Measurements from ENCODE around the gene HSPA4L. TPM values are rescaled to one million over a fixed set of nuclear protein-coding genes. Genes with fewer than 3 reads are reported as not detected.

Gene HSPA4L
- total RNA-seq, result 1 to 10 TPM; 4.9 to 5.4 TPM

DNA sequence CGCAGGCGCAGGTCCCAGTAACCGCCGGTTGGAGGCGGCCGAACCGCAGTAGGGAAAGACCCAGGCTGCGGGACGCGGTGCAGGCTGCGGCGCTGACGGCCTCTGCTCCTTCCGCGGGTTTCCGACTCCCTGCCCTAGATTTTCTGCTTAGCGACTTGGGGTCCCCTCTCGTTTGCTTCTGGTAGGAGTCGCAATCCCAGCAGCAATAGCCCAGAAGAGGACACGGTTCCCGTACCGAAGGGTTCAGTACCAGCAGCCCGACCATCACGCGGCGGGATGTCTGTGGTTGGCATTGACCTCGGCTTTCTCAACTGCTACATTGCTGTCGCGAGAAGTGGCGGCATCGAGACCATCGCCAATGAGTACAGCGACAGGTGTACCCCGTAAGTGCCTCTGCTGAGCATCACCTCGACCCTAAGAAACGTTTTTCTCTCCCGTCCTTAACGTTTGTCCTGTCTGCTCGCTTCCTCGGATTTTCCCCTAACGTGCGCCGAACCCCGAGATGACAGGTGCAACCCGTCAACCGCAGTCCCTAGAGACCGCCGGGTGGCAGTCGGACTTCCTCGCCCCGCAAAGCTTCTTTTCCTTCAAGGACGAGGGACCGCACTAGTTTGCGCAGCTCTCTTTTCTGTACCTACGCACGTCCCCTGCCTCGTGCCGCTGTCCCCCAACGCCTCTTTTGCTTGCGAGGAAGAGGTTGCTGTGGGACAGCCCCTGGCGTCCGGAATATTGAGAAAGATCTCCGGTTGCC, at the start of gene HSPA4L:
Gene HSPA4L (plus strand): TSS at position 48 of the 751 bp plus-strand sequence. CDS start 229 bp downstream, at position 277.
- no peaks in the 10 kb centered on the region for H3K36me3 ChIP-seq
- H3K9me3 ChIP-seq, result no peaks in the 10 kb centered on the region
- H3K27ac ChIP-seq, result peak within 1 kb of the TSS; percentile 74 to 86
- peaks cover 0 to 21% of the 10 kb centered on the region in 2 donors for H3K4me1 ChIP-seq
- TF ChIP-seq, protein P1, sequence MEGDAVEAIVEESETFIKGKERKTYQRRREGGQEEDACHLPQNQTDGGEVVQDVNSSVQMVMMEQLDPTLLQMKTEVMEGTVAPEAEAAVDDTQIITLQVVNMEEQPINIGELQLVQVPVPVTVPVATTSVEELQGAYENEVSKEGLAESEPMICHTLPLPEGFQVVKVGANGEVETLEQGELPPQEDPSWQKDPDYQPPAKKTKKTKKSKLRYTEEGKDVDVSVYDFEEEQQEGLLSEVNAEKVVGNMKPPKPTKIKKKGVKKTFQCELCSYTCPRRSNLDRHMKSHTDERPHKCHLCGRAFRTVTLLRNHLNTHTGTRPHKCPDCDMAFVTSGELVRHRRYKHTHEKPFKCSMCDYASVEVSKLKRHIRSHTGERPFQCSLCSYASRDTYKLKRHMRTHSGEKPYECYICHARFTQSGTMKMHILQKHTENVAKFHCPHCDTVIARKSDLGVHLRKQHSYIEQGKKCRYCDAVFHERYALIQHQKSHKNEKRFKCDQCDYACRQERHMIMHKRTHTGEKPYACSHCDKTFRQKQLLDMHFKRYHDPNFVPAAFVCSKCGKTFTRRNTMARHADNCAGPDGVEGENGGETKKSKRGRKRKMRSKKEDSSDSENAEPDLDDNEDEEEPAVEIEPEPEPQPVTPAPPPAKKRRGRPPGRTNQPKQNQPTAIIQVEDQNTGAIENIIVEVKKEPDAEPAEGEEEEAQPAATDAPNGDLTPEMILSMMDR (IDR thresholded peaks at IDR 0.05), result peak in 1 of 2 donors; percentile 57
- H3K27me3 ChIP-seq, result no peaks in the 10 kb centered on the region
- DNase-seq (ENCODE audit: low spot score), result peak; percentile 67
- H3K4me3 ChIP-seq, result peak within 1 kb of the TSS; percentile 61 to 75

DNA sequence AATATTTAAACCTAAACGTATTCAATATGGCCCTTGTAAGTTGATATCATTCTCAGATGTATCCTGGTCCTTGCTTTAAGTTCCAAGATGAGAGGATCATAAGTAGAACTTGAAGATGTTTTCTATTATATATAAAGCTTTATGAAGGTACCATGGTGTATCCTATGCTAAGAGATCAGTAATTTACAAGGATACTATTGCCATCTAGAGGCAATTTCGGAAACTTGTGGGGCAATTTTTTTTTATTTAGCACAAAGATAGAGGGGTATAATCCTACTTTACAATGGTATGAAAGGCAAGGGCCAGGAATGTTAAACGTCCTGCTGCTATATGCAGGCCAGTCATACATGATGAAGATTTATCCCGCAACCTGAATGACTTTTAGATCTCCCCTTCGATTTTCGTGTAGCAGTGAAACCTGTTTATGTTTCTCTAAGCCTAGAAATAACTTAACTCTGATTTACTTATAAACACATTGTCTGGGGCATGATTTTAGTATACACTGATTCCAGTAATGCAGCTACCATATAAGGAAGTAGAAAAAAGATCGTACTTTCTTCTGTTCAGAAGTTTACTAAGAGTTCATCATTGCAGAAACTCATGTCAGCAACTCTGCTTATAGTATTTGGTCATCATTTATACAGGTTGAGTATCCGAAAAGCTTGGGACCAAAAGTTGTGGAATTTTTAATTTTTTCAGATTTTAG, 49.3 kb upstream of the HSPA4L start:
- Histone ChIP-seq H3K4me3 (no peak overlapping the region), H3K36me3 (no peaks in the 10 kb centered on the region), H3K9me3 (no peaks in the 10 kb centered on the region), H3K27me3 (no peaks in the 10 kb centered on the region), H3K4me1 (no peaks in the 10 kb centered on the region), H3K27ac (no peak overlapping the region)
- TF ChIP-seq, protein P1 (IDR thresholded peaks at IDR 0.05), result peak; percentile 24 to 73
- DNase-seq (ENCODE audit: low spot score), result no peak

DNA sequence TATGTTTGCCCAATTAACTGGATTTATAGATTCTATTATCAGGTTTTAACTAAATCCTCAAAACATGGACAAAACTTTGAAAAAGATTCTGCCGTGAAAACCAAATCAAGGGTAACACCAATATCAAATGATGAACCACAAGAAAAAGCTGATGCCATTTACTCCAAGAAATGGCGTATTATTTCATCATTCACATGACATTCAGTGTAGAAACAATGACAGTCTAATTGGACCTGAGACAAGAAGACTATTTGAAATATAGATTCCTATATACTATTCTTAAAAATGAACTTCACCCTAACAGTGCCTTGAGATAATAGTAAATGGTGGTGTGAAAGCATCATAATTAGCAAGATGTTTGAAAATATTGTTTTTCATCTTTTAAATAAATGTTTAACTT, 47.1 kb upstream of the HSPA4L start:
- no peak overlapping the region for H3K27ac ChIP-seq
- no peaks in the 10 kb centered on the region for H3K27me3 ChIP-seq
- TF ChIP-seq, protein P1 (IDR thresholded peaks at IDR 0.05), result no peak
- no peak for DNase-seq (ENCODE audit: low spot score)
- no peak overlapping the region for H3K4me3 ChIP-seq
- no peaks in the 10 kb centered on the region for H3K4me1 ChIP-seq
- H3K36me3 ChIP-seq, result no peaks in the 10 kb centered on the region
- no peaks in the 10 kb centered on the region for H3K9me3 ChIP-seq

DNA sequence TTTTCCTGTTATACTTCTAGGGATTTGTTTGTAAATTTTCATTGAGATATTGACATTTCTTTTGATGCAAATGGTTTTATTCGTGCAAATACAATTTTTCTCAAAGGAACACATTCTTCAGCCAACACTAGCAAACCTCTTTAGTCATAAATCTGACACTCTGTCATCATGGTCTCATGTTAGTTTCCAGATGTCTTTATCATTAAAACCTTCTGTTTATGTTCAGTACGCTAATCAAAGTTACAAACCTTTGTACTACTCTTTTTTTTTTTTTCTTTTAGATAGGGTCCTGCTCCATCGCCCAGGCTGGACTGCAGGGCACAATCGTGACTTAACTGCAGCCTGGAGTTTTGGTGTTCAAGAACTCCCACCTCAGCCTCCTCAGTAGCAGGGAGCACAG, 44.8 kb upstream of the HSPA4L start:
- DNase-seq (ENCODE audit: low spot score), result no peak
- no peaks in the 10 kb centered on the region for H3K4me1 ChIP-seq
- no peaks in the 10 kb centered on the region for H3K9me3 ChIP-seq
- H3K27me3 ChIP-seq, result no peaks in the 10 kb centered on the region
- no peak overlapping the region for H3K27ac ChIP-seq
- H3K36me3 ChIP-seq, result no peaks in the 10 kb centered on the region
- TF ChIP-seq, protein P1 (IDR thresholded peaks at IDR 0.05), result no peak
- no peak overlapping the region for H3K4me3 ChIP-seq

DNA sequence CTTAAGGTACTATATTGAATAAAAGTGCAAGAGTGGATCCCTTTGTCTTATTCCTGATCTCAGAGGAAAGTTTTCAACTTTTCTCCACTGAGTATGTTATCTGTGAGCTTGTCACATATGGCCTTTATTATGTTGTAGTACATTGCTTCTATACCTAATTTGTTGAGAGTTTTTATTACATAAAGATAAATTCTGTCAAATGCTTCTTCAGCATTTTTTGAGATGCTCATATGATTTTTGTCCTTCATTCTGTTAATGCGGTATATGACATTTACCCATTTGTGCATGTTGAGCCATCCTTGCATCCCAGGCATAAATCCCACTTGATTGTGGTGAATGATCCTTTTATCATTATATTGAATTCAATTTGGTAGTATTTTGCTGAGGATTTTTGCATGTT, 40.9 kb upstream of the HSPA4L start:
- Histone ChIP-seq H3K4me1 (no peaks in the 10 kb centered on the region), H3K27ac (no peak overlapping the region), H3K36me3 (no peaks in the 10 kb centered on the region), H3K4me3 (no peak overlapping the region), H3K27me3 (no peaks in the 10 kb centered on the region), H3K9me3 (no peaks in the 10 kb centered on the region)
- no peak for DNase-seq (ENCODE audit: low spot score)
- TF ChIP-seq, protein P1 (IDR thresholded peaks at IDR 0.05), result no peak

All from right atrium auricular region (tissue), 2 donors.